IPS-11a (cell line): Measurements from ENCODE around the gene PAIP2.

Experiments
- H3K4me3 ChIP-seq: one replicate; pipeline ENCODE4 v1.5.1; 2013; ENCODE audit warnings: low read depth, low read length, control low read depth

Gene PAIP2

GRCh38 chr5:139391570-139392323 lies 50.1 kb downstream of the PAIP2 start:
- H3K4me3 ChIP-seq: peak overlapping the region; percentile 43

- H3K4me3 ChIP-seq: peak overlapping the region; percentile 43
Observed at GRCh38 chr5:139392324-139392677, 50.6 kb downstream of the PAIP2 start.

- peak overlapping the region; percentile 43 for H3K4me3 ChIP-seq
Observed at GRCh38 chr5:139392678-139393496, 51.2 kb downstream of the PAIP2 start.

- H3K4me3 ChIP-seq: peak overlapping the region; percentile 43
Observed at GRCh38 chr5:139393497-139394122, 52.0 kb downstream of the PAIP2 start.

- H3K4me3 ChIP-seq: peak overlapping the region; percentile 18
Observed at GRCh38 chr5:139394123-139394653, 52.5 kb downstream of the PAIP2 start.

- H3K4me3 ChIP-seq: peak within 1 kb of the TSS; percentile 18
Observed at GRCh38 chr5:139394654-139395566, 53.3 kb downstream of the PAIP2 start, which contains the start of gene PROB1. PROB1 (minus strand) TSS chr5:139395104; CDS start chr5:139395081, 23 bp downstream.

- H3K4me3 ChIP-seq: no peak overlapping the region
Observed at GRCh38 chr5:139395844-139396640, 54.4 kb downstream of the PAIP2 start.

GRCh38 chr5:139396691-139397090 lies 55.0 kb downstream of the PAIP2 start:
- no peak overlapping the region for H3K4me3 ChIP-seq

GRCh38 chr5:139397921-139398320 lies 56.3 kb downstream of the PAIP2 start:
- H3K4me3 ChIP-seq: no peak overlapping the region

- H3K4me3 ChIP-seq: no peak overlapping the region
Observed at GRCh38 chr5:139399501-139400121, 58.0 kb downstream of the PAIP2 start.

- no peak overlapping the region for H3K4me3 ChIP-seq
Observed at GRCh38 chr5:139401546-139401945, 59.9 kb downstream of the PAIP2 start.

- H3K4me3 ChIP-seq: no peak overlapping the region
Observed at GRCh38 chr5:139402561-139403158, 61.0 kb downstream of the PAIP2 start.

GRCh38 chr5:139403418-139403786 lies 61.7 kb downstream of the PAIP2 start:
- H3K4me3 ChIP-seq: peak overlapping the region; percentile 73

- peak within 1 kb of the TSS; percentile 73 for H3K4me3 ChIP-seq
Observed at GRCh38 chr5:139403787-139404483, 62.3 kb downstream of the PAIP2 start, which contains the start of gene SPATA24. SPATA24 (minus strand) TSS chr5:139404089; CDS start chr5:139404060, 29 bp downstream.

- peak overlapping the region; percentile 73 for H3K4me3 ChIP-seq
Observed at GRCh38 chr5:139404484-139404840, 62.8 kb downstream of the PAIP2 start.

GRCh38 chr5:139406963-139407362 lies 65.3 kb downstream of the PAIP2 start:
- no peak overlapping the region for H3K4me3 ChIP-seq

GRCh38 chr5:139407517-139407916 lies 65.9 kb downstream of the PAIP2 start:
- no peak overlapping the region for H3K4me3 ChIP-seq

- H3K4me3 ChIP-seq: no peak overlapping the region
Observed at GRCh38 chr5:139408191-139408590, 66.5 kb downstream of the PAIP2 start.
